GM19351 (cell line): ENCODE data around the gene LGALS4.
"Not testable (repeated sequence)": the region's sequence is repeated elsewhere in the genome, so short reads cannot be mapped to it uniquely, and the experiment has no call there.

Experiments
- ATAC-seq: cut with Tn5 transposase; IDR thresholded peaks from one replicate; pipeline ENCODE4 v1.9.1; 2021; ENCODE audit warnings: mild to moderate bottlenecking, moderate library complexity; ENCODE audit not compliant: unreplicated experiment

LGALS4 gene

GRCh38 chr19:38842439-38843174 lies 29.9 kb upstream of the LGALS4 start:
- ATAC-seq: no peak

DNA sequence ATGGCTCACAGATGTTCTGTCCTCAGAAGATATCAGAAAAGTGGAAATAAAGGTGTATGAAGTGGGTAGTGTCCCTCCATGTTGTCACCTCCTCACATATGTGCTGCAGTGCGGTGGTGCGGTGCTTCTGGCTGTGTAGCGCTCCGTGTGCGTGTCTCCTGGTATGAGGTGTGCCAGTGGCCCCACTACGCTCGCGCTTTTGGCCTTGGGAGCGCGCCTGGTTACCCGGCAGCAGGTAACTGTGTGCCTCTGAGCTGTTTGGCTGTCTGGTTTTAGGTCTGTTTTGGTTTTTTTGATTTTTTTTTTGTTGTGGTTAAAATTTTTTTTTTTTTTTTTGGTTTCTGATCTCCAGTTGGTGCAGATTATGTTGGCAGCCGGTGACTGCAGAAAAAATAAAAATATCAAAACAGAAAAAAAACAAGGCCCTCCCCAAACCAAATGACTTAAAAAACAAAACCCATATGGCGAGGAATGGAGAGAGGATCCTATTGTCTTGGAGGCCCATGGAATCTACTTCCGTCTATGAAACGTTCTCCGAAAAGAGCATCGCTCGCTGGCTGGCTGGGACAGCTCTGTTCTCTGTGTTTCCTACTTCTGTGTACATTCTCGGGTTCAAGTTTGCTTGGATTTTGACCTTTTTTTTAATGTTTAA lies 29.2 kb upstream of the LGALS4 start:
- no peak for ATAC-seq

- no peak for ATAC-seq
These were observed 28.5 kb upstream of the LGALS4 start for GRCh38 chr19:38841180-38841766.

DNA sequence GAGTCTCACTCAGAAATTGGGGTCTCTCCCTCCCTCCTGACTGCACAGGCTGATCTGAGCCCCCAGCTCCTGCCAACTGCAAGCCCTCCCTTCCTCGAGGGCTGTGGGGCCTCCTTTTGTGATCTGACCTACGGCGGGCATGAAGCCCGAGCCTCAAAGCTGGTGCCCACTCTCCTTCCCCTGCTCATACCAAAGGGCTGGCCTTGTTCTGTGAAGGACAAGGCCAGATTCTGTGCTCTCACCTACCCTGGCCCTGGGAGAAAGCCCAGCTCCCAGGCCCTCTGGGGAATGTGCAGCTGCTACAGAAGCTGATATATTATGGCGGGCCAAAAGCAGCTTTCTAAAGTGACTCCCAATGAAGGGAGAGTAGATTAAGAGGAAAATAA lies 27.8 kb upstream of the LGALS4 start:
- ATAC-seq: no peak

DNA sequence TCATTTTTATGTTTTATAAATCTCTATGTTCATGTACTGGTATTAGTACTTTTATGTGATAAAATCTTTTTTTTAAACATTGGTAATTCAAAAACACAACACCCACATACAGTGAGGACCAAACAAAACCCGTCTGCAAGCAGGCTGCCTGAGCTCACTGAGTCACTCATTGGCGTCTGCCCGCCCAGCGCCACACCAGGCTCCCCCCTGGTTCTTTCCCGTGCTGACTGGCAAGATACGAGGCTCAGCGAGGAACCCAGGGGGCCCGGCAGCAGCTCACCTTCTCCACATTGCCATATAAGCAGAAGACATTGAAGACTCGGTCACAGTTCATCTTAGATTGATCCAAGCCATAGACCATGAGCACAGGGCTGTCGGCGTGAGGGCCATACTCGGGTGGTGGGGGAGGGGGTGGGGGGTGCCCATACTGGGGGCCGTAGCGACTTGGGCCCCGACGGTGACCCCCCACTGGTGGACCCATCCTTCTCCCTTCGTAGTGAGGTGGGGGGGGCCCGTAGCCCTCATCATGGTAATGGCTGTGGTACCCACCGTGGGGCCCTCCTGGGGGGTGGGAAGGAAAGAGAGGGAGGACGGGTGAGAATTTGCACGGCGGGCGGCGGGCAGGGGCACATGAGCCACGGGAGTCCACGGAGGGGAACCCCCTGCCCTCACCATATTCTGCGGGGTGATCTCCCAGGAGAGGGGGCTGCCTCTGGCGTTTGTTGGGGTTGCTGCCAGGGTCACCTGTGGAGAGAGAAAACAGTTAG lies 27.3 kb upstream of the LGALS4 start:
- no peak for ATAC-seq

DNA sequence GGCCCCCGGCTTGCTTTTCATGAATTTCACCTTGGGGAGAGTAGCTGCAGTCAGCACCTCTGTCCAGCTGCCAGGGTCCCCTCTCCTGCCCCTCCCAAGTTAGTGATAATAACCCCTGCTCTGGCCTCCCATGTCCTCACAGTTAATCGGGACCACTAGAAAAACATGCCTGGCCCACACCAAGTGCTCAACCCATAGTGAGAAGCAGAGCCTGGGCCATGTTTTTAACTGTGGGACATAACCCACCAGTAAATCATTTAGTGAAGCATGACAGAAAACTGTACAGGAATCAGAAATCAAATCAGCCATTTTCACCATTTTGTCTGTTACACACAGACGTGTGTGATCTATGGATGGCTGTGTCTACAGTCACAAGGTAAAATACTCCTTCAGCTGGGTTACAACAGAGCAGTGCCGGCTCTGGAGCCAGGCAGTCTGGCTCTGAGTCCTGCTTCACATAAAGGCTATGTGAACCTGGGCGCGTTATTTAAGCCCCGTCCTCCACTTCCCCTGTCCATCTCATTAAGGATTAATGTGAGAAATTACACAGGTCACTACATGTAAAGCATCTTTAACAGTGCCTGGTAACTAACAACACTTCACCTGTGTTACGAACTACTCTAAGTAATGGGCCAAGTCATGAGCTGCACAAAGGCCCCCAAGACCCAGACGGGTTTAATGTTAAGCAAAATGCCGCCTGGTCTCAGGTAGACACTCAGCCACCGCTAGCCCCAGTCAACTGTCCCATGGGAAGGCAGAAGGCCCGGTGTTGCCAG lies 26.4 kb upstream of the LGALS4 start:
- no peak for ATAC-seq

- ATAC-seq: no peak
These were observed 25.7 kb upstream of the LGALS4 start for GRCh38 chr19:38838208-38838985.

DNA sequence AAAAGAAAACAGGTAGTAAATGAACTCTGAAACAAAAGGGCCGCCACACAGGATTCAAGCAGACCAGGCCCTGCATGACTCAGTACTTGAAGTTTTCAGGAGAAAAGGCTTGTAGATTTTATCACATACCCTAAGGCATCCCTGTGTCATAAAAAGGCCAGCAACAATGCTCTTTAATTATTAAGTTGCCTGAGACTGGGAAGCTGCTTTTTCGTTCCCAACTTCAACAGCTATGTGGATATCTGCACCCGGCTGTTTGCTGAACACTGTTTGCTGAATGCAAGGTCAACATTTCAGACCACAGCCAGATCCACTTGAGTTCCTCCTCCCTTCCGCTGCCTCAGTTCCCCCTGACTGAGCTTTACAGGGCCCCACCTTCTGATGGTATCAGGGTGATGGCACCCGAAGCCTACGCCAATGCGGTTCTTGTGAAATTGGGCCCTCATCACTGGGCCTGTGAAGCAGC lies 24.9 kb upstream of the LGALS4 start:
- no peak for ATAC-seq

- no peak for ATAC-seq
These were observed 24.4 kb upstream of the LGALS4 start for GRCh38 chr19:38836983-38837626.

DNA sequence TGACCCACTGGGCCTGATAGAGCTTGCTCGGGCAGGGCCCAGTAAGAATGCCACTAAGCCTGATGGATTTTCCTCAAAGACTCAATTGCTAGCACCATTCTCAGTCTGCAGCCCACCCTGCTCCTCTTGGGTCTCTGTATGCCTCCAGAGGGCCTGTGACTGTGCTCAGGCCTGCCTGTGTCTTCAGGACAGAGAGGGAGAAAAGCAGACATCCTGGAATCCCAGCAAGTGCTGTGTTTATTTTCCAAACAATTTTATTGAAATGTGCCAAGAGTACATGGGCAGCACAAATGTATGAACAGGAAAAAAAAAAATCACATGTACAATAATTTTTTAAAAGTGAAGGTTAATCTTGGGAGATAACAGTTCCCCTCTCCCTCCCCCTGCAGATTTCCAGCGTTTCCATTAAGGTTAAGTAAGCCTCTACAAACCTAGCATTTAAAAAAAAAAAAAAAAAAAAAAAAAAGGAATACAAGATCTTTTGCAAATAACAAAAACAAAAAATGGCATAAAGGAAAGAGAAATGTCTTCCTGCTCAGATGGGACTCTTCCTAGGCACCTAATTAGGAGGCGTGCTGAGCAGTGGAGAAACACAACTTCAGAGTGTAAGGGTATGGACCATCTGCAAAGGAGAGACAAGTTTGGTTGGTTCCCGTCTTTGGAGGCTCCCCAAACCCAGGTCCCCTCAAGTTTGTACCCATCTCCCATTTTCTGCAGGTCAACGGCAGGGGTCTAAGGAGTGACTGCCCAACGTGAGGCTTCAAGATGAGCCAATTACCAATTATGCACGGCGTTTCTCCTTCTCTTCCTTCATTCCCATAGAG lies 23.6 kb upstream of the LGALS4 start:
- no peak for ATAC-seq

- no peak for ATAC-seq
These were observed 21.8 kb upstream of the LGALS4 start for GRCh38 chr19:38834590-38834989.

DNA sequence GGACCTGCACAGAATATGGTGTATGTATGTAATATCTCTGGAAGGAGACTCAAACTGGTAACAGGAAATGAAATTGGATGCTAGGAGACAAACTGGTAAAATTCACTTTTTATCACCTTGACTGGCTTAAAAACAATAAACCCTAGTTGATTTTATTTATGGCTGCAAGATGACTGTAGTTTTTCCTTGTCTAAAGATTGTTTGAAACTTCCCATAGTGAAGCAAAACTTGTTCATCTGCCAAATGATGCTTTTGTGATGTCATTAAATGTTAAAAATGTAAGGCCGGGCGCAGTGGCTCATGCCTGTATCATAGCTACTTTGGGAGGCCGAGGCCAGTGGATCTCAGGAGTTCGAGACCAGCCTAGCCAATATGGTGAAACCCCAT lies 21.4 kb upstream of the LGALS4 start:
- ATAC-seq: no peak

DNA sequence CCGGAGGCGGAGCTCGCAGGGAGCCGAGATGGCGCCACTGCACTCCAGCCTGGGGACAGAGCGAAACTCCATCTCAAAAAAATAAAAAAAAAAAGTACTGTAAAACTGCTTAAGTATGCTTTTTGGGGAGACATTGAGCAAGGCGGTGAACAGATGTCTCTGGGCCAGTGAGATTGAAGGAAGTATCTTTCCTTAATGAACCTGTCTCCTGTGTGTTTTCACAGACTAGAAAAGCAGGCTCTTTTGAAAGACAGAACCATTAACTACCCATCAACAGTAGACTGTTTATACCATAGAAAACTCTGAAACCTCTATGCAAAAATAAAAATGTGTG lies 20.3 kb upstream of the LGALS4 start:
- no peak for ATAC-seq

DNA sequence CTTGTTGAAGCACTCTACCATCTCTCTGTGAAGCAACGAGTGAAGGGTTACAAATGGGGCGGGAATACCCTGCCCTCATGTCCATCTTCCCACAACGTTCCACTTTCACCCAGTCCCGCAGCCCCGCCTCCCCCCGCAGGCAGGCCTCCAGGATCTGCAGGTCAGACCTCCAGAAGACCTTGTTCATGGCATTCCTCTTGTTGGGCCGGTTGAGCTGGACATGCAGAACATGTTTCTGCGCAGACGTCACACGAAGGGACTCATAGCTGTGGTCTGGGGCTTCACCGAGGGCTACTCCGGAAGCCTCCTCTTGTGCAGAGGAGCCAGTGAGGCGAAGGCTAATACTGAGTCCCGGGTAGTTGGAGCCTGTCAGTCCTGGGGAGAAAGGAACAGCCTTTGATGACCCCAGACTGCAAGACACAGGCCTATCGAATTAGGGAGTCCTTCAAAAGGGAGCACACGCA lies 18.4 kb upstream of the LGALS4 start:
- ATAC-seq: peak; percentile 38

- no peak for ATAC-seq
These were observed 17.4 kb upstream of the LGALS4 start for GRCh38 chr19:38830039-38830733.

DNA sequence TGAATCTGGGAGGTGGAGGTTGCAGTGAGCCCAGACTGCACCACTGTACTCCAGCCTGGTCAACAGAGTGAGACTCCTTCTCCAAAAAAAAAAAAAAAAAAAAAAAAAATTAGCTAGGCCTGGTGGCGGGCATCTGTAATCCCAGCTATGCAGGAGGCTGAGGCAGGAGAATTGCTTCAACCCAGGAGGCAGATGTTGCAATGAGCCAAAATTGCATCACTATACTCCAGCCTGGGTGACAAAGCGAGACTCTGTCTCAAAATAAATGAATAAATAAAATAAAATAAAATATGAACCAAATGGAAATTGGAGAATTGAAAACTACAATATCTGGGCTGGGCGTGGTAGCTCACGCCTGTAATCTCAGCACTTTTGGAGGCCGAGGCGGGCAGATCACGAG lies 16.5 kb upstream of the LGALS4 start:
- not testable (repeated sequence) for ATAC-seq

GRCh38 chr19:38826856-38827551 lies 14.3 kb upstream of the LGALS4 start:
- ATAC-seq: no peak
